Fibroblast of the conjunctiva (primary cell): Measurements from ENCODE around the gene NOD2.
A peak's percentile ranks its signal among the peaks of the same experiment; 100 is the strongest.

ENCODE experiments used
- DNase-seq: peaks from one replicate; pipeline ENCODE4 v3.0.0-alpha.2; 2010; ENCODE audit warnings: low read depth

Gene NOD2

DNA sequence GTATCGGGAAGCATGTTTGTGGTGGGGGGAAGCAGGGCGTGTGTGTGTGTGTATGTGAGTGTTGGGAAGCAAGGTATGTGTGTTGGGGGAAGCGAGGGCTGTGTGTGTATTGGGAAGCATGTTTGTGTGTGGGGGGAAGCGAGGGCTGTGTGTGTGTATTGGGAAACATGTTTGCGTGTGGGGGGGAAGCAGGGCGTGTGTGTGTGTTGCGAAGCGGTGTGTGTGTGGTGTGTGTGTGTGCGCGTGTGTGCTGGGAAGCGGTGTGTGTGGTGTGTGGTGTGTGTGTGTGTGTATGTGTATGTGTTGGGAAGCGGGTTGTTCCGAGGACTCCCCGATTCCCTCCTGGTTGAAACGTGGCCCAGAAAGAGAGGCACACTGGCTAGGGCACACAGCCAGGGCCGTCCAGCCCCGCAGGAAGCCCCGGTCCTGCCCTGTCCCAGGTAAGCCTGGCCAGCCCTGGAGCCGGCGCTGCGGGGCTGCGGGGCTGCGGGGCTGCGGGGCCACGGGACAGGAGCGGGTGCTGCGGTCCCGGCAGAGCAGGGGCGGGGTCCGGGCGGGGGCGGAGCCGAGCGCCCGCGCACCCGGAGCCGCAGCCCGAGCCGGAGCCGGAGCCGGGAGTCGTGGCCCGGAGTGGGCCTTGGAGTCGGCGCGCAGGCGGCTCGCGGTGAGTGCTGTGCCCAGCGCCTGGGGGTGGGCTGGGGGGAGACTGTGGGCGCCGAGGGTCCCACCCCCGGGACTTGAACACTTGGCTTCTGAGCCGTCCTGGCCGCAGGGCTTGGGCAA, at the start of gene NOD2:
TSS of gene NOD2 (plus strand) at position 608 of the 783 bp plus-strand sequence. CDS start 5,890 bp downstream, outside the sequence.
- no peak for DNase-seq

DNA sequence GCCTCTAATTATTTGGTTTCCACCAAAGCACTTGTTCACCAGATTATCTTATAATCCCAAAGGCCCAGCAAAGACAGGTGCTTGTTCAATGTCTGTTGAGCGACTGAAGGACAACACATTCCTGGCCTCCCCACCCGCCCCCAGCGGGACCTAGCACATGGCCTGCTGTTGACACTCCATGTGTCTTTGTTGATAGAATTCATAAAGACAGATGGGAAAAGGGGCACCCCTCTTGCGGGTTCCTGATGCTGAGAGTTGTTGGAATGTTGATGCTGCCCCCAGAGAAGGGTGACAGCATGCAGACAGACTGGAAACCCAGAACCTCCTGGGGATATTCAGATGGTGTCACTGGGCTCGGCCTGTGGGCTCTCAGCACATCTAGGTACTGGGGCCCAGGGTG, 49.2 kb upstream of the NOD2 start:
- no peak for DNase-seq

DNA sequence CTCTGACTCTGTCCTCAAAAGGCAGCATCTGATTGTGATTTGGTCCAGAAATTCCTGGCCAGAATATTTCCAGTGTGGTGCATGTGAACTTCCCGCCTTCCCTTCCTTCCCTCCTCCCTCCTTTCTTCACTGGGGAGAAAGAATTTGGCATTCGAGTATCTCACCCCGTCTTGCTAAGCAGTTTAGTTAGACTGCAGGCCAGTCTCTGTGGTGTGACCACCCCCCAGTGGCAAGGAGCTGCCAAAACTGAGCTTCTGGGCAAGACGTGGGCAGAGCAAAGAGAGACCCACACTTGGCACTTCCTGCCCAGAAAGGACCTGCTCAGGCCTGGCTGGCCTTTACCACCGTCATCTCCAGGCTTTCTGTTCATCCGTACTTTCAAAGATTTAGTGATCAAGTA, 48.7 kb upstream of the NOD2 start:
- peak; percentile 12 for DNase-seq

DNA sequence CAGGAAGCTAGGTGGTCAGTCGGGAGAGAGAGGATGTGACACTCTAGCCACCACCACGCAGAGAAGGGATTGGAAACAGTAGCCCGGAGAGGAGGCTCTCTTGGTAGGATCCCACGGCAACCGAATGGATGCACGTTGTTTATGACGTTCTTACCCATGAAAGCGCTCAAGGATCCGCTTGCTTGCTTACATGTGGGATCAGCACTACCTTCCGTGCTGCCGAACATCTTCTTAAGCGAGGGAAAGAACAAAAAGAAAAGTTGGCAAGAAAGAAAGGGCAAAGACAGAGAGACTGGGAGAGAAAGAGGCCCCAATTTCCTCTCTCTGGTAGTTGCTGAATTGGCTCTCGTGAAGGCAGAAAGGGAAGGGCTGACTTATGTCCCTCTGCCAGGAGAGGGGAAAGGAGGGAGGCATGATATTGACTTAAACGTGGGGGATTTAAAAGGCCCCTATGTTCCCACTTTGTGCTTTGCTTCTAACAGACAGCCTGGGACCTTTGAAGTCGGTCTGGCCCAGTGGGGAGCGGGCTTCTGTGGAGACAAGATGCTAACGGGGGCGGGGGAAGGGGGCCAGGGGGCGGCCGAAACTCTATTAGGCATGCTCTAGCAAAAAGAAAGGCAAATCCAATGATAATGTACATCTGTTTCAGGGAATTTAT, 47.7 kb upstream of the NOD2 start:
- no peak for DNase-seq

DNA sequence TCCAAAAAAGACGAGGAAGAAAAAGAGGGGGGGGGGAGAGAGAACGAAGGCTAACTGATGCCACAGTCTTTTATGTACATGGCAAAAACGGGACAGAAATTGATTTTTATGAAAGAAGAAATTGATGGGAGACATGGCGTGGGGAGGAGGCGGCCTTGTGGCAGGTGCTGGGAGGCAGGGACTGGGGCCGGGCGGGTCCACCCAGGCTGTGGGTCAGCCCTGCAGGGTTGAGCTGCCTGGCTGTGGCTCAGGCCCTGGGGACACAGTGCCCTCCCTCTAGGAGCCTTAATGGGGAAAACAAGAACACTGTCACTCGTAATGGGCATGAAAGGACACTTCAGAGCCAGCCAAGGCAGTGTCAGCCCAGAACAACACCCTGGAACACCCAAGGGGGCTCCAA, 47.1 kb upstream of the NOD2 start:
- no peak for DNase-seq

DNA sequence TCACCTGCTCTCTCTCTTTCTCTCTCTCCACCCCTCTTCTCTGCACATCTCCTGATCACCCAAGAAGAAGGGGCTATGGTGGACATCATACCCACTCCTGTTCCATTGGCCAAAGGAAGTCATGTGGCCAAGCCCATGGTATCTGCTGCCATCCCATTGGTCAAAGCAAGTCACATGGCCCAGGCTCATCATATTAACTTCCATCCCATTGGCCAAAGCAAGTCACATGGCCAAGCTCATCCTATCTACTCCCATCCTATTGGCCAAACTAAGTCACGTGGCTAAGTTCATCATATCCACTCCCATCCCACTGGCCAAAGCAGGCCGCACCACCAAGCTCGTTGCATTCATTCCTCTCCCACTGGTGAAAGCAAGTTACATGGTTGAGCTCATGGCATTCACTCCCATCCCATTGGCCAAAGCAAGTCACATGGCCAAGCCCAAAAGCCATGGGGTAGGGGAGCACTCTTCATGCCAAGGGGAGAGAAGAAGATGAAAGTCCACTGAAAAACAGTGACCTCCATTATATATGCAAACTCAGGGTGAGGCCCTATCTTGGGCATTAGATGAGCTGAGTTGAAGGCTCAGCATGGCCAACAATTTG, 41.5 kb upstream of the NOD2 start:
- no peak for DNase-seq

DNA sequence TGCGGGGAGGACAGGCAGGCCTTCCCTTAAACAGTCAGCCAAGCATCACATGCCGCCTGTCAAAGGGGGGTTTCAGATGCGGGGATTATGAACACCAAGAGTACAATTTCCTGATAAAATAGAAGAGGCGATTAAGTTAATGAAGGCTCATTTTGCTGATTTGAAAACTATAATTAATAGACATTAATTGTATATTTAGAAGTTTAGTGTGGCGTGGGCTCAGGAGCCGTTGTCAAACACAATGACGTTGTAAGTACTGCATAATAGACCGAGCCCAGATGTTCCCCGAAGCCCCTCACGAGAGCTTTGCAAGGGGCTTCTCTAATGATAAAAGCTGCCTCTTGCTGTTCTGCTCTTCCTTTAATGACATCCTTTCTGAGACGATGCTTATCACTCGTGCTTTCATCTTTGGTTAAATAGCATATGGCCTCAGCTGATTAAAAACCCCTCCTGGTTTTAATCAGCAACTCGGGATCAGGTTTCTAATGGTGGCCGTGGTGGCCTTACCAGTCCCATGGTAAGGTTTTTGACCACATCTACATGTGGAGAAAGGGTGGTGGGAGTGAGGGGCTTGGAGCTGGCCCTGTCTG, 40.5 kb upstream of the NOD2 start:
- no peak for DNase-seq

DNA sequence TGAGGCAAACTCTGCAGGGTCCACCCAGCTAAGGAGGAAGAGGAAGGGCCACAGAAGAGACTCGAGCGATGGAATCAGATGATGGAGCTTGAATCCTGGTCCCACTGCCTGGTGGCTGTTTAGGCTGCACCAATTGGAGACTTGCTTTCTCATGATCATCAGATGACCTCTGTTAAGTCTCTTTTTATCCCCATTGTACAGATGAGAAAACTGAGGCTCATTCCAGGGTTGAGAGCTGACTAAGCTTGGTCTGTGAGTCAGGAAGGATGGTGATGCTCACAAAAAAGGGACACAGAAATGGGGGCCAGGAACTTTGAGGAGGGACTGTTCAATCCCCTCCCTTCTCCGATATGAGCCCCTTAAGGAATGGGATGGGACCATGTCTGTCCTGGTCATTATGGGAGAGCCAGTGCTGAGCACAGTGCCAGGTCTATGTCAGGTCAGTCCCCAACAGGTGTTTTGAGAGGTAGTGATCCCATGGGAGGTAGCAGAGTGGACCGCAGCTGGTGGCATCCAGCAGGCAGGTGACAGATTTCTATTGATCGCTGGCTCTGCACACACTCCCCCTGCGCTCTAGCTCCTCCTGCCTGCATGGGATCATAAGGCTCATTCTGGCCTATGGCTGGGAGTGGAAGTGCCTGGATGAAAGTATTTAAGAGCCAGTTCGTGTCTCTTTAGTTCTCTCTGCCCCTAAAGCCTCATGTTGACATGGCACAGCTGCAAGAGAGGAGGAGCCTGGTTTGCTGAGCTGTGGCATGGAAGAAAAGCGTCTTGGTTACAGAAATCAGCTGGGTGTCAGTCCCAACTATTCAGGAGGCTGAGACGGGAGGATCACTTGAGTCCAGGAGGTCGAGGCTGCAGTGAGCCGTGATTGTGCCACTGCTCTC, 39.5 kb upstream of the NOD2 start:
- DNase-seq = no peak

DNA sequence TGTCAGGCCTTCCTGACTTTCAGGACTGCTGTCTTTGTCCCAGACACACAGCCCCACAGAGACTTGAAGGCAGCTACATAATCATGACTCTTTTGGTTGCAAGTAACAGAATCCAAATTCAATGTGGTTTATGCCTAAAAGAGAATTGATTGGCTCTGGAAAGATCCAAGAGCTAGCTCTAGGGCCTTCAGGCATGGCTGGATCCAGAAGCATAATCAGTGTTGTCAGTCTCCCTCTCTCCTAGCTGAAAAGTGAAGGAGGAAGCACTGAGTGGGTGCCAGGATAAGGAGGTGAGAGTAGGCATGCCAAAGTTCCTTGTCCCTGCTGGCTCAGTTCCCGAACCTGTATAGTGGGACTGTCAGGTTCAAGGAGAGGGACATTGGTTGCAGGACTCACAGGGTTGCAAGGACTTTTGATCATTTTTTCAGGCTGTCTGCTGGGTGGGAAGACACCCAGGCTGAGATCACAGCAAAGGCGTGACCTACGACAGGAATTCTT, 37.8 kb upstream of the NOD2 start:
- DNase-seq = no peak

DNA sequence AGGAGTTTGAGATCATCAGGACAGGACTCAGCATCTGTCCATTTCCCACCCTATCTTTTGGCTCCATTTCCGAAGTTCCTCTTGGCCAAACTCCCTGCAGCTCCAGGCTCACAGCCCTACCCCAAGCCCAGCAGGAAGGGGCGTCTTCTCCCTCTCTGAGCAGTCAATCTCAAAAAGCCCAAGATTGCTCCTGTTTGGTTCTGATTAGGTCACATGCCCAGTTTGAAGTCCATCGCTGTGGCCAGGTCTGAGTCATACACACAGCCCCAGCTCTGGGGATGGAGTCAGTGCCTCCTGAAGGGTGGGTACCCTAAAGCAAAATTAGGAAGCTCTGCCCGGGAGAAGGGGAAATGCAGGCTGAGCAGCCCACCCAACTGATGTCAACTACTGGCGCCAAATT, 36.2 kb upstream of the NOD2 start:
- DNase-seq = no peak

DNA sequence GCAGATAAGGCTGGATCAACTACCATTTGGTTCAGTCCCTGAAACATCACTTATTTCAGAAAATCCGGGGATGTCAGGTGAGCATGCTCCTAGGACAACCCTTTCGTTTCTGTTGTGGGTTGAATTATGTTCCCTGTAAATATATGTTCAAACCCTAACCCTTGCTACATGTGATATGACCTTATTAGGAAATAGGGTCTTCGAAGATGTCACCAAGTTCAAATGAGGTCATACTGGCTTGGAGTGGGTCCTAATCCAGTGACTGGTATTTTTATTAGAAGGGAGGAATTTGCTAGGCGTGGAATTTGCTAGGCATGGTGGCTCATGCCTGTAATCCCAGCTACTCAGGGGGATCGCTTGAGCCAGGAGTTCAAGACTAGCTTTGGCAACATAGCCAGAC, 33.6 kb upstream of the NOD2 start:
- no peak for DNase-seq

DNA sequence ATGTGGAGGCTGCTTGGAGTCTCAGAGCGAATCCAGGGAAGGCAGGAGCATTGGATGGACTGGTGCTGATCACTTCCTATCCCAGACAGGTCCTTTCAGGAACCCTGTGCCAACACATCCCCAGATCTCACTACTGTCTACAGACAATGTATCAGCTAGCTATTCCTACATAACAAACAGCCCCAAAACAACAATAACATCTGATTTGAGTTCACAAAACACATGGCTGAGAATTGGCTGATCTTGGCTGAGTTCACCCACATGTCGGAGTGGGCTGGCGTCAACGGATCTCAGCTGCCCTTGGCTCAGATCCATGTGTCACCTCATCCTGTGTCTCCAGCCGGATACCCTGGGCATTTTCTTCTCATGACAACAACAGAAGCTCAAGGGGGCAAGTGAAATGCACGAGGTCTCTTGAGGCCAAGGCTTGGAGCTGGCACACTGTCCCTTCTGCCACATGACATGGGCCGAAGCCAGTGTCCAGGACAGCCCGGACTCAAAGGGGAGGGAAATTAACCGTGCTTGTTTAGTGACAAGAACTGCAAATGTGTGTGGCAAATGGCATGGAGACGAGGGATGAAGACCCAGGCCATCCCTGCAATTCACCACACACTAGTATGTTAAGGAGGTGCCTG, 31.0 kb upstream of the NOD2 start:
- DNase-seq = no peak

DNA sequence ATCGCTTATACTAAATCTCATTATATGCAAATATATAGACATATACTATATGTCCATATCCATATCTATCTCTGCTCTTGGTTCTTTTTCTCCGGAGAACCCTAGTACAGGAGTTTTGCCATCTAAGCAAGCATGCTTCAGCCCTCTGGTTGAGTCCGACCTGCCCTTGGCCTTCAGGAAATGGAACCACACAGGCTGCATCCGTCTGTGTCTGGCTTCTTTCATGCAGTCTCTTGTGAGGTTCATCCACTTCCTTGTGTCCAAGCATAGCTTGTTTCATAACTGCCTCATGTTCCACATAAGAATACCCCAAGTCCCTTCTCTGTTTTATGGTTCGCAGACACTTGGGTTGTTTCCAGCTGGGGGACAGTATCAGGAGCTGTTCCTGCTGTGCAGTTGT, 29.1 kb upstream of the NOD2 start:
- no peak for DNase-seq

DNA sequence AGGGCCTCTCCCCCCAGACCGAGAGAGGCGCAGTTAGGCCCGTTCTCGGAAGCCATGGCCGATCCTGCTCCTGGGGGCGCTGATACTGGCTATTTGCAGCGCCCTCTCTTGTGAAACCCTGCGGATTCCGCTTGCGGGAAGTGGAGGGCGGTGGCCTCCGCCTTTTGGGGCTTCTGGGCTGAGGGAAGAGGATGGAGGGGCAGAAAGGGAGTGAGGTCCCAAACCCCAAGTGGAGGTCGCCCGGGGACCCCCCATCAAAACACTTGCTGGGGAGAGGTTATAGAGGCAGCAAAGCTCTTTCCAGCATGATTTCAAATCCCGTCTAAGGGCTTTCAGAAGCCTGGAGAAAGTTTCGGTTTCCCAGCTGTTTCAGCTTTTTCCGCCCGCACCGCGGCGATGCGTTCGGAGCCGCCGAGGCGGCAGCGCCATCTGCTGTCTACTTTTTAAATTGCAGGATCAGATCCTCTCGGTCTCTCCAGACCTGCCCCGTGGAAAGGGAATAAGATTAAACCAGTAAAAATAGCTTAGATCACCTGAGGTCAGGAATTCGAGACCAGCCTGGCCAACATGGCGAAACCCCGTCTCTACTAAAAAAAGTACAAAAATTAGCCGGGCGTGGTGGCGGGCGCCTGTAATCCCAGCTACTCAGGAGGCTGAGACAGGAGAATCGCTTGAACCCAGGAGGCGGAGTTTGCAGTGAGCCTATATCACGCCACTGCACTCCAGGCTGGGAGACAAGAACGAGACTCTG, 28.1 kb upstream of the NOD2 start:
- DNase-seq = peak; percentile 41

DNA sequence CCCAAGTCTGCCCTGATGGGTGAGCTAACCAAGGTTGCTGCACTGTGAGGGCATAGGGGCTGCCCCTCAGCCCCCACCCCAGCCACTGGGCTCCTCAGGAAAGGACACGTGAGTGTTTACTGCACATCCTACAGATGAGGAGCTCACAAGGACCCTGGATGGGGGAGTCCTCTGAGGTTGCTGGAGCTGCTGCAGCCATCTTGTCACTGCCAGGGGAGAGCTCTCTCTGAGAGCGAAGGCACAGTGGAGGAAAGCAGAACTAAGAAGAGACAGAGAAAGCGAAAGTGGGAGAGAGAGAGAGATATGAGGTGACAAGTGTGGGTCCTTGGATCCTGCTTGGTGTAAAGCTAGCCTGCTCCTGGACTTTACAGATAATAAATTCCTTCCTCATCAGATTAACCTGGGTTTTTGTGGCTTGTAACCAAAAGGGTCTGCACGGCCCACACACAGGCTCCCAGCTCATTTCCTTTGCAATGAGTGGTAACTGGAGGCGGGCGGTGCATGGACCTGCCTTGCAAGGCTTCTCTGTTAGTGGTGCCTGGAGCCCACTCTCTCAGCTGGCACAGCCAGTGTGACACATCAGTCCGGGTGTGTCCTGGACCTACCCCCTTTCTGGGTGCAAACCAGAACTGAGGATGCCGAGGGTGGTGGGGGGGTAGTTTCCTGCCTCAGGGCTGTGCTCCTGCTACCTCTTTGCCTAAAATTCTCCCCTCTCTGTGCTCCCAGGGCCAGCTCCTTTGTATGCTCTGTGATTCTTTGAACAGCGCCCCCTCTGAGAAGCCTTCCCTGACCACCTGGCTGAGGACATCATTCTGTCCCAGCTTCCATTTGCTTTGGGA, 26.5 kb upstream of the NOD2 start:
- DNase-seq = no peak

DNA sequence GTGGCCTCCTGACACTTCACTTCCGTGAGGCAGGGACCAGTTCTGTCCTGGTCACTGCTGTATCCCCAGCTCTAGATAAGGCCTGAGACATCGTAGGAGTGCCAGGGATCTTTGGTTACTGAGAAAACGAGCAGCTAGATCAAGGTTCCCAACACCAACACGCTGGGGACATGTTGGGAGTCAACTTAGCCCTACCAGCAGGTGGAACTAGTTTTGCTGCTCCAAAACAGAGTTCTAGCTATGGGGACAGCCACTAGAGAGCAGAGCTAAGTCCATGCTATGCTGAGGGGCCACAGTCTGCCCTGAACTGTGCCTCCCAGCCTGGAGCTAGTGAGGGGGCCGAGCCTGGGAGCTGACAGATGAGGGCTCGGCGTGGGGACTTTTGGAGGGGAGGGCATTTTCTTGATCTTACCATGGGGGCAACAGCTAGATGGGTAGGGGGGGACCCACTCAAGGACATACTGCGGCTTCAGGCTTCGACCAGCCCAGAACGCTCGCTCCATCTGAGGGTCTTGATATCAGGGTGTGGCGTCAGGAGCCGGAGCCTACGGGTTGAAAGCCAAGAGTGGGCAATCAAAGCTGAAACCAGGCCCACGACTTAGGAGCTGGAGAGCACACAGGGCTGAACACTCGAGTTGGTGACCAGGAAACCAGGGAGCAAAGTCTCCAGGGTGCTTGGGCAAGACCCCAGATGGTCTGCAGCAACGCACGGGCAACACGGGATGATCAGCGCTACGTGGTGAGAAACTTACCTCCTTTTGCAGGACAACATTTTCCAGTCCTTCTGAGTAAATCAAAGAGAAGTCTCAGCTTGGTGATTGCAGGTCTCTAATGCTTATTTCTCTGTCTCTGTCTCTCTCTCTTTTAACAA, 25.7 kb upstream of the NOD2 start:
- no peak for DNase-seq

DNA sequence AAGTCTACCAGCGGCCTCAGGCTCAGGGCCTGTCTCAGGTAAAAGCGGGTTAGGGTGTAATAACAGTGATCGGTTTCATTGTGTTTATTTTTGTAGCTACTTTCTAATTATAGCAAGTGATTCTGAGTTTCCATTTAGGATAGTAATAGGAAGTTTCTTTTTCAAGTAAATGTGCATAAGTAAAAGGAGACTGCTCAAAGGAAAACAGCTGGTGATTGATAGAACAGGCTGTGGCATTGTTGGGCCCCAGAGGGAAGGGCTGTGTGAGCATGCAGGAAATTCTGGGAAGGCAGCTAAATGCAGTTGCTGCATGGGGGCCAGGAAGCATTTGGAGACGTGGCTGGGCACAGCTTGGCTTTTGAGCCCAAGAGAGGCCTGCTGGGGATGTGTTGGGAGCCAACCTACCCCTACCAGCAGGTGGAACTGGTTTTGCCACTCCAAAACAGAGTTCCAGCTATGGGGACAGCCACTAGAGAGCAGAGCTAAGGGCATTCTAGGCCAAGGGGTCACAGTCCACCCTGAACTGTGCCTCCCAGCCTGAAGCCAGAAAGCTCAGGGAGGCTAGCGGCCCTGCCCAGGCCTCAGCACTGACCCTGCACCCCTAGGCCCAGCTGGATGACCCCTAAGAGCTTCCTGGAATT, 24.9 kb upstream of the NOD2 start:
- no peak for DNase-seq

DNA sequence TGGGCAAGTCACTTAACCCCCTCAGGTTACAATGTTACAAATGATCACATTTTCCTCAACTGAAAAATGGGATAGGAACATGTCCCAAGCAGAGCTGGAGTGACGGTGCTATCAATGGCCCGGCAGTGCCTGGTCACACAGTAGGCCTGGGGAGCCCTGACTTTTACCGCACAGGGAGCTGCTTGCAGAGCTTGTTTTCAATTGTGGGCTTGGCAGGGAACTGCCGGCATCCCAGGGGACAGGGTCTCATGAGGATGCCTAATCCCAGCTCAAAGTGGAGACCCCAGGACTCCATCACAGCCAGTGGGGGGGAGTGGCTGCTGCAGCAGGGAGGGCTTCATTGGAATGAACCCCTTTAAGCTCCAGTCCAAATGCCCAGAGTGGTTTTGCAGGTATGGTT, 23.7 kb upstream of the NOD2 start:
- DNase-seq = no peak
